Effector CD8-positive, alpha-beta T cell (primary cell): ENCODE measurements around the gene REXO4.

Experiments
- DNase-seq: peaks from one replicate; lab custom pipeline; 2025; lab: John Stamatoyannopoulos, UW

REXO4 gene

DNA sequence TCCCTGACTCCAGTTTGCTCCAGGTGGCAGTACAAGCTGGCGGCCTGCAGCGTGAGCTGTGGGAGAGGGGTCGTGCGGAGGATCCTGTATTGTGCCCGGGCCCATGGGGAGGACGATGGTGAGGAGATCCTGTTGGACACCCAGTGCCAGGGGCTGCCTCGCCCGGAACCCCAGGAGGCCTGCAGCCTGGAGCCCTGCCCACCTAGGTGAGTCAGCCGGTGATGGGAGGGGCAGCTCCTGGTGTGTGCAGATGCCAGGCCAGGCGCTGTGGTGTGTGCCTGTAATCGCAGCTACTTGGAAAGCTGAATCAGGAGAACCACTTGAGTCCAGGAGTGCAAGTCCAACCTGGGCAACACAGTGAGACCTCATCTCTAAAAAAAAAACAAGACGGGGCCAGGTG lies 31.9 kb upstream of the REXO4 start:
- no peak for DNase-seq

DNA sequence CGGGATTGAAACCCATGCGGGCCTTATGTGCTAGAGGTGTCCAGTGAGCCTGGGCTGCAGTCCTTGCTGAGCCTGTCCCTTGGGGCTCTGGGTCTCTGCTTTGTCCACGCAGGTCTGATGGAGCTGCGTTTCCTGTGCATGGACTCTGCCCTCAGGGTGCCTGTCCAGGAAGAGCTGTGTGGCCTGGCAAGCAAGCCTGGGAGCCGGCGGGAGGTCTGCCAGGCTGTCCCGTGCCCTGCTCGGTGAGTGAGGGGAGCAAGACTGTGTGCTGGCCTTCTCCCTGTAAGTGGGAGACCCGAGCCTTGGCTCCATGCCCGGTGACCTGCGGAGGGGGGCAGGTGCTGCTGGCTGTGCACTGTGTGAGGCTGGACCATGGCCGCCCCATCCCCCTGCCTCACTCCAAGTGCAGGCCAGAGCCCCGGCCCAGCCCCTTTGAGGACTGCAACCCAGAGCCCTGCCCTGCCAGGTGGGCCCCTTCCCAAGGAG lies 30.7 kb upstream of the REXO4 start:
- DNase-seq: no peak

DNA sequence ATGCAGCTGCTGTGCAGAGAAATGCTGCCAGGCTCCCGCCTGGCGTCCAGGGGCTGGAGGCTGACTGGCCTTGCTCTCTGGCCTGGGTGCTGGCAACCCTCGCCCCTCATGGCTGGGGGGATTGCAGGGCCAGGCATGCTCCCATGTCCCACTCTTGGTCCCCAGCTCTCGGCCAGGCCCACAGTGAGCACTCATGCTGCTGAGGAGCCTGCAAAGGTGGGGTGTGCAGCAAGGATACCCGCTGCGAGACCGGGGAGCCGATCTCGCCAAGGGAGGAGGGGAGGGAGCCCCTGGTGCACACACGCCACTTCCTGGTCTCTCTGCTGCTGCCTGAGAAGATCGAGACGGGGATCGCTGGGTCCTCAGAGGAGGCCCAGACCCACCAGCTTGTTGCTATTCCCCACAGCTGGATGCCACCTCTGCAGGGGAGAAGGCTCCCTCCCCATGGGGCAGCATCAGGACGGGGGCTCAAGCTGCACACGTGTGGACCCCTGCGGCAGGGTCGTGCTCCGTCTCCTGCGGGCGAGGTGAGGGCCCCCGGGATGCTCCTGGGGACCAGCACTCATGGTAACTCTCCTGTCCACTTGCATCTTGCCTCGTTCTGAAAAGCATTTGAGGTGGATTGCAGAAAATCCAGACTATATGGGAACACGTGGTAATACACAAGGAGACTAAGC lies 27.6 kb upstream of the REXO4 start:
- no peak for DNase-seq

DNA sequence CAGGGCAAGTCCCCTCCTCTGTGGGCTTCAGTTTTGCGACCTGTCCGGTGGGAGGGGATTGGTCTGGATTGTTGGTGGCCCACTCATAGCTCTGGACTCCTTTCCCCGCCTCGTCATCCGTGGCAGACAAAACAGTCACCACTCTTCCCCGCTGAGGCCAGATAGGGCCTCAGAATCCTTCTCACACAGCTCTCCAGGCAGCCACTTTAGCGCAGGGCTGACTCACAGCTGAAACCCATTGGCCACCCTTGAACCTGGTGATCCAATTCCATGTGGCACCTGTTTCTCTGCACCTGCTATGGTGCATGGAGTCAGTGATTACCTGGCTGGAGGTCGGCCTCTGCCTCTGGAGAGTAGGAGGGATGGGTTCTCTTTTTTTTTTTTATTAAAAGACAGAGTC lies 26.2 kb upstream of the REXO4 start:
- no peak for DNase-seq

DNA sequence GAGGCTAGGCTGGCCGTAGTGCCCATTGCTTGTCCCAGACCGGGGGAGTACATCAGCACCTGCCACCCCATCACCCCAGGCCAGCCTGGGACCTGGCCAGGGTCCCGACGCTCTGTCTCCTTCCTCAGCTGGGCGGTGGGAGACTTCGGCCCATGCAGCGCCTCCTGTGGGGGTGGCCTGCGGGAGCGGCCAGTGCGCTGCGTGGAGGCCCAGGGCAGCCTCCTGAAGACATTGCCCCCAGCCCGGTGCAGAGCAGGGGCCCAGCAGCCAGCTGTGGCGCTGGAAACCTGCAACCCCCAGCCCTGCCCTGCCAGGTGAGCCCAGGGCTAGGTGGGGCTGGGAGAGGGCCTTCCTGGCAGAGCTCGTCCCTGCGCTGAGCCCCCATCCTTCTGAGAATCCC lies 25.4 kb upstream of the REXO4 start:
- no peak for DNase-seq

DNA sequence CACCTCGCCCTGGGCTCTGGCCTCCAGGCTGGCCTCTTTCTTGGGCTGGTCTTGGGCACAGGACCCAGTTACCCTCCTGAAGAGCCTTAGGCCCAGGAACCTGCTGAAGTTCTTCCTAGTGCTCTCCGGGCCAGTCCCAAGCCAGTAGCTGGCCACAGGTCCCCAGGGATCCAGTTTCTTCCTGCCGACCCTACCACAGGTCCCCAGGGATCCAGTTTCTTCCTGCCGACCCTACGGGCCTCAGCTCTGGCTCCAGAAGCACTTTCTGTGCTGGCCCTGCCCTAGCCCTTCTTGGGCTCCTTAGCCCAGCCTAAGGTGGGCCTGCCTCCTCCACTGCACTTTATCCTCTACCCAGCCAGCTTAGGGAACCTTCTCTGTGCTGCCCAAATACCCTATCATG lies 23.8 kb upstream of the REXO4 start:
- DNase-seq: no peak

DNA sequence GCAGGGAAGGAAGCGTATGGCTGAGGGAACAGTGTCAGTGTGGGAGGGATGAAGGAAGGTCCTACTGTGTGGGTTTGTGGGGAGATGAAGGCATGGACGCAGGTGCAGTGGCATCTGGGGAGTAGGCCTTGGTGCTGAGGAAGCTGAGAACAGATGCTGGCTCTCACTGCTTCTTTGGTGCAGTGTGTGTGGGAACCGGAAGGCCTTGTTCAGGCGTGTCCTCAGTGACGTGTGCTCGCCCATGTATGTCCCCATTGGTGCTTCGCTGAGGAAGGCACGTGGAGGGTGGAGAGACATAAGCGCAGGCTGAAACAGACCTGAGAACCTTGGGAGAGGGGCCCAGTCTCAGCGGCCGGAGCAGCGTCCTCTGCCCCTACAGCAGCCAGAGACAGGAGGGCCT lies 23.1 kb upstream of the REXO4 start:
- no peak for DNase-seq

DNA sequence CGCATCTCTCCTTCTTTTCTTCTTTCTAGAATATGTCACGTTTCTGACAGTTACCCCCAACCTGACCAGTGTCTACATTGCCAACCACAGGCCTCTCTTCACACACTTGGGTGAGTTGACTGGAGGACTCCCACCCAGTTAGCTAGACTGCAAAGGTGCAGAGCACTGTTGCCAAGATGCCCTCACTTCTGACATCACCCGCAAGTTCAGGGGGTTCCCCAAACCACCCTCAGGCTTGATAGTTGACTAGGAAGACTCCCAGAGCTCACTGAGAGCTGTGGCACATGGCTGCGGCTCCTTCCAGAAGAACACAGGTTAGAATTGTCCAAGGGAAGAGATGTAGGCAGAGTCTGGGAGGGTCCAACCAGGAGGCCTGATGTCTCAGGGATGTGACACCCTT lies 21.5 kb upstream of the REXO4 start:
- DNase-seq: no peak

DNA sequence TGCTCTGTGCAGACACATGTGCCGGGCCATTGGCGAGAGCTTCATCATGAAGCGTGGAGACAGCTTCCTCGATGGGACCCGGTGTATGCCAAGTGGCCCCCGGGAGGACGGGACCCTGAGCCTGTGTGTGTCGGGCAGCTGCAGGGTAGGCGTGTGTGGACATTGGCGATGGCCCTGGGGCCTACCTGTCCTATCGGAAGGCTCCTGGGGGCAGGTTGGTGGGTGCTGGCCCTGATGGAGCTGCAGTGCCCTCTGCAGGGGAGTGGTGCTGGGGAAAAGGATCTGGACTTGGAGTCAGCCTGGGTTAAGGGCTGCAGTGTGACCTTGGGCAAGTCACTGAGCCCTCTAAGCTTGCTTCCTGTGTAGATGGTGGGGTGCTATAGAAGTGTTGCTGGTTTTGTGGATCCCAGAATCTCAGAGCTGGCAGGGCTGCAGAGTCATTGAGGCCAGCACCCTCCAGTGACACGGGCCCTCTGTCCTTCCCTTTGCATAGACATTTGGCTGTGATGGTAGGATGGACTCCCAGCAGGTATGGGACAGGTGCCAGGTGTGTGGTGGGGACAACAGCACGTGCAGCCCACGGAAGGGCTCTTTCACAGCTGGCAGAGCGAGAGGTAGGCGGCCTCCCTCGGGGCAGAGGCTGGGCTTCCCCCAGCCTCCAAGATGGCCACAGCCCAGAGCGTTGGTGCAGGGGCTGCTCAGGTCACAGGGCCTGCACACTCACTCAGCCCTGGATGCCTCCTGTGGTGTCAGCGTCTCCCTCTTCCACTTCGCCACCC lies 20.1 kb upstream of the REXO4 start:
- no peak for DNase-seq

GRCh38 chr9:133436681-133437080 lies 18.9 kb upstream of the REXO4 start:
- DNase-seq: no peak

- no peak for DNase-seq
Observed at GRCh38 chr9:133433351-133433843, 15.6 kb upstream of the REXO4 start.

- no peak for DNase-seq
Observed at GRCh38 chr9:133430244-133430643, 12.4 kb upstream of the REXO4 start.

DNA sequence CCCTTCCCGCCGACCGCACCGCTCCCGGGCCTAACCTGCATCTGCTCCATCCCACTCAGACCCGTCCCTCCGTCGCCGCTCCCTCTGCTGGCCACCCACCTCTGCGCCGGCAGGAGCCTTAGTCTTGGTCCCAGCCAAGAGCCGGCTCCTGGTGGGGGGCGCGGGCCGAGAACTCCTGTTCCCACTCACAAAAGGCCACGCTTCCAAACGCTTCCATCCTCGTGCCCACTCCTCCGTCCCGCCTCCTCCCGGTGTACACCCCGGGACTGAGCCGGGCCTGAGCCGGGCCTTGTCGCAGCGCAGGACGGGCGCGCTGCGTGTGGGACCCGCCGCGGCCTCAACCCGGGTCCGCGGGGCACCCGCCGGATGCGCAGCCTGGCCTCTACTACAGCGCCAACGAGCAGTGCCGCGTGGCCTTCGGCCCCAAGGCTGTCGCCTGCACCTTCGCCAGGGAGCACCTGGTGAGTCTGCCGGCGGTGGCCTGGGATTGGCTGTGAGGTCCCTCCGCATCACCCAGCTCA lies 11.9 kb upstream of the REXO4 start:
- DNase-seq: no peak

DNA sequence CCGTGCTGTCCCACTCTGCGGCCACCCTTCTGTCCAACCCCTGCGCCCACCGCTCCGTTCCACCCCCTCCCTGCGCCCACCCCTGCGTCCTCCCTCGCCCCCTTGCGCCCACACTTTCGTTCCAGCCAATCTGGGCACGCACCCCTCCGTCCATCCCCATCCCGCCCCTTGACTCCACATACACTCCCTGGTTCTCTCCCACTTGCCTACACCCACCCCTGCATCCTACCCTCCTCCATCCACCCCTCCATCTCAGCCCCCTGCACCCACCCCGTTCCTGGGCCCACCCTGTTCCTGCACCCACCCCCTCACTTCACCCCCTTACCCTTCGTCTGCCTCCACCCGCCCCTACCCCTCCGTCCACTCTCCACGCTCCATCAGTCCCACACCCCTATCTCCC lies 11.4 kb upstream of the REXO4 start:
- no peak for DNase-seq

DNA sequence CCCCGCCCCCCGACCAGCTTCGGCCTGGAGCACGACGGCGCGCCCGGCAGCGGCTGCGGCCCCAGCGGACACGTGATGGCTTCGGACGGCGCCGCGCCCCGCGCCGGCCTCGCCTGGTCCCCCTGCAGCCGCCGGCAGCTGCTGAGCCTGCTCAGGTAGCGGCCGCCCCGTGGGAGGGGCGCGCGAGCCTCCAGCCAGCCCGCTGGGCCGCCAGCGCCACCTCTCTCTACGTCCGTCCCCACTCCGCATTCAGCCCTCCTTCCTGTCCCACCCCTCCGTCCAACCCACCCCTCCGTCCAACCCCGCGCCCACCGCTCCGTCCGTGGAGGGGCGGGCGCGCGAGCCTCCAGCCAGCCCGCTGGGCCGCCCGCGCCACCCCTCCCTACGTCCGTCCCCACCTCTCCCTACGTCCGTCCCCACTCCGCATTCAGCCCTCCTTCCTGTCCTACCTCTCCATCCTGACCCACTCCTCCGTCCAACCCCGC lies 10.8 kb upstream of the REXO4 start:
- no peak for DNase-seq

GRCh38 chr9:133427658-133428348 lies 10.0 kb upstream of the REXO4 start:
- no peak for DNase-seq

DNA sequence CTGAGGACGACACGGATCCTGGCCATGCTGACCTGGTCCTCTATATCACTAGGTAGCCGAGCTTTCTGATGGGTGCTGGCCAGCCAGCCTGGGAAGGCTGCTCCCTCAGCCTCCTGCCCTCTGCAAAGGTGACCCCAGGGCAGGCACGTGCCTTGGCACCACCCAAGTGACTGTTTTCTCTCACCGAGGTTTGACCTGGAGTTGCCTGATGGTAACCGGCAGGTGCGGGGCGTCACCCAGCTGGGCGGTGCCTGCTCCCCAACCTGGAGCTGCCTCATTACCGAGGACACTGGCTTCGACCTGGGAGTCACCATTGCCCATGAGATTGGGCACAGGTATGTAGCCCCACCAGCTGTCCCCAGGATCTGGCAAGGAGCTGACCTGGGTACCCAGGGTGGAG lies 8.2 kb upstream of the REXO4 start:
- DNase-seq: no peak

DNA sequence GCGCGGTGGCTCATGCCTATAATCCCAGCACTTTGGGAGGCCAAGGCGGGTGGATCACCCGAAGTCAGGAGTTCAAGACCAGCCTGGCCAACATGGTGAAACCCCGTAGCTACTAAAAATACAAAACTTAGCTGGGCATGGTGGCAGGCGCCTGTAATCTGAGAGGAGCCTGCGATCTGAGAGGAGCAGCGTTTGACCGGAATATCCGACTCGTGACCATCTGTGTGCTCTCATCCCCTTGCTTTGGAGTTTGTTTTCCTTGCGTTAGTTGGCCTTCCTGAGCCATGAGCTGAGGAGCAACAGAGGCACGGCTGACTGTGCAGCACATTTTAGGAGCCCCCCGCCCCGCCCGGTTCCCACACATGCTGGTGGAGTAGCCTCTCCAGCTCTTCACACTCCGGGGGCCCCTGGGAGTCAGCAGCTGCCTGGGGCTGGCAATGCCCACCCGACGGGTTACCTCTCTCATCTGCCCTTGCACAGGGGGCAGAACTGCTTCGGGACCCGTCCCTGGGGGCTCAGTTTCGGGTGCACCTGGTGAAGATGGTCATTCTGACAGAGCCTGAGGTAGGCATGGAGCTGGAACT lies 7.3 kb upstream of the REXO4 start:
- DNase-seq: no peak

DNA sequence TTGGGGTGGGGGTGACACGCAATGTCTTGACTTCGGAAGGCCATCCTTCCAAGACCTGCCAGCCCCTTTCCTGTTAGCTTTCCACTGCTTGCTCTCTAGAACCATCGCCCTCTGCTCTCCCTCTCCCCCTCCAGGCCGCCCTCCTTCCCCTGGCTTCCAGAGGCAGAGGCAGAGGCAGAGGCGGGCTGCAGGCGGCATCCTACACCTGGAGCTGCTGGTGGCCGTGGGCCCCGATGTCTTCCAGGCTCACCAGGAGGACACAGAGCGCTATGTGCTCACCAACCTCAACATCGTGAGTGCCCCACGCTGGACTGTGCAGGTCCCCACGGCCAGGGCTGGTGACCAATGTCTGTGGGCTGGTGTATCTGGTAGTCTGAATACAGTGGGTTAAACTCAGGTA lies 6.4 kb upstream of the REXO4 start:
- no peak for DNase-seq

DNA sequence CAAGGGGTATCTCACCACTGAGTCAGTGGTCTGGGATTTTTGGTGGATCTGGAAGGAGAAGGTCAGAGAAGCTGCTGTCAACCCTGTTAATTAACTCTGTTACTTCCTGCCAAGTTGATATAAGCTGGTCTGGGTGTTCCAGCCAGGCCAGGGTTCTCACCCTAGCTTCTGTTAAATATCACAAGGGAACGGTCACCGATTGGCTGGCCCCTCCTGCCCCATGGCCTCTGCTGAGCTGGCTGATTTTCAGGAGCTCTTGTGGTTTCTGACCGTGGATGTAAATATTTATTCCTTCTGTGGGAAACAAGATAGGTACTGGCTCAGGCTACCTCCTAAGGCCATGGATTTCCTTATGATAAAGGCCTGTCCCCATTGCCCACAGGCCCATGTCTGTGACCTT lies 5.4 kb upstream of the REXO4 start:
- no peak for DNase-seq

DNA sequence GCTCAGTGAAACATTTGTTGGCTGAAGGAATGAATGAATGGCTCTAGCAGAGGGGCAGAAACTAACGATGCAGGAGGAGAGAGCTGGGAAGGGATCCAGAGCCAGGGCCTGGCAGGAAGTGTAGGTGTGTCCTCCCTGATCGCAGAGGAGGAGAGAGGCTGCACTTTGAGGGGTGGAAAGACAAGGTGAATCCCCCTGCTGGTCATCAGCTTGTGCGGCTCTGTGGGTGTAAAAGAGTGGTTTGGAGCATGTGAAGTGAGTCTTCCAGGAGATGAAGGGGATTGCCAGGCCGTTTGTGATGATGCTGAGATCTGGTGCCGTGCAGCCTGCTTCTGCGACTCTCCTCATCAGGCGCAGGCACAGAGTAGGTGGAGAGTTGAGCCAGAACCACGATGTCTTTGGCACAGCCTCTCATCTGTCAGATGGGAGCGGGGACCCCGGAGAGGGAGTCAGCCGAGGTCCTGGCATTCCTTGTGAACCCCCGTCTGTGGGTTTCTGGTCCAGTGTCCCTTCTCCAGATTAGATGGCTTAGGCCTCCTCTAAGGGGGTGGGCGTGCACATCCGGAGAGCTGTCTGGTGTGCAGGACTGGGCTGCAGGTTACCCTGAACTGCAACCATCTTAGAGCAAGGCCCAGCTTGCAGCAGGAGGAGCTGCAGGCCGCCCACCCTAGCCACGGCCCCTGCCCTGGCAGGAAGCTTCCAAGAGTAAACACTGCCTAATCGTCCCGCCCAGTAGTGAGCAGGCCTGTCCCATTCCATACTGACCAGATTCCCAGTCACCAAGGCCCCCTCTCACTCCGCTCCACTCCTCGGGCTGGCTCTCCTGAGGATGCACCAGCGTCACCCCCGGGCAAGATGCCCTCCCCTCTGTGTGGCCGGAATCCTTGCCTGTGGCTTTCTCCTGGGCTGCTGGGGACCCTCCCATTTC lies 4.1 kb upstream of the REXO4 start, which contains the start of gene ADAMTS13:
Gene ADAMTS13, plus strand, starts transcription at position 753 of the 928 bp plus-strand sequence. Its CDS starts 77 bp downstream, at position 830.
- DNase-seq: no peak
